Activated CD4-positive, alpha-beta T cell treated with anti-CD3 and anti-CD28 coated beads, Interleukin-2, amount 10 ng/mL, durations not matched to agents 7 days and 5 days (primary cell): ENCODE results near the gene PMEPA1. TPM values are rescaled to one million over a fixed set of nuclear protein-coding genes. Genes with fewer than 3 reads are reported as not detected.

Source experiments
- CTCF ChIA-PET: fragments of 350-600 bp; sonication (Branson Sonifier 250); formaldehyde crosslinking; loops from one replicate; lab custom pipeline; 2021; ENCODE audit warnings: antibody characterized with exemption; lab: Charles Lee
- POLR2A ChIA-PET: fragments of 350-600 bp; sonication (Branson Sonifier 250); formaldehyde crosslinking; loops from one replicate; lab custom pipeline; 2021; ENCODE audit warnings: antibody characterized with exemption; lab: Charles Lee
- DNase-seq: peaks from one replicate; pipeline ENCODE4 v3.0.0-alpha.2; 2020
- H3K27ac Mint-ChIP-seq: one replicate; pipeline ENCODE4 v1.8.0; 2021; ENCODE audit warnings: mild to moderate bottlenecking, moderate library complexity, mixed read lengths
- H3K27me3 Mint-ChIP-seq: one replicate; pipeline ENCODE4 v1.8.0; 2021; ENCODE audit warnings: mixed read lengths
- H3K36me3 Mint-ChIP-seq: one replicate; pipeline ENCODE4 v1.8.0; 2021; ENCODE audit warnings: low read depth, mixed read lengths
- H3K4me1 Mint-ChIP-seq: one replicate; pipeline ENCODE4 v1.8.0; 2021; ENCODE audit warnings: mixed read lengths
- H3K4me3 Mint-ChIP-seq: one replicate; pipeline ENCODE4 v1.8.0; 2021; ENCODE audit warnings: mild to moderate bottlenecking, moderate library complexity, mixed read lengths
- H3K9me3 Mint-ChIP-seq: one replicate; pipeline ENCODE4 v1.8.0; 2021; ENCODE audit warnings: mixed read lengths
- total RNA-seq, 2 experiments: library from RNA; stranded (reverse); gene quantifications; one replicate each; pipeline ENCODE4 v1.2.3, GENCODE V29; 2021

The PMEPA1 gene
- total RNA-seq, 2 experiments from 2014 or later = 0.72 to 1.1 TPM

GRCh38 chr20:57665589-57665971, 44.2 kb downstream of the PMEPA1 start:
- Mint-ChIP-seq H3K27ac (no peak overlapping the region), H3K36me3 (no peaks in the 10 kb centered on the region), H3K9me3 (no peaks in the 10 kb centered on the region), H3K4me3 (no peak overlapping the region), H3K4me1 (no peaks in the 10 kb centered on the region), H3K27me3 (no peaks in the 10 kb centered on the region)
- ChIA-PET CTCF (interaction anchor here (0.6 kb wide), 1 partner anchor 901 kb away, joined by 5 read pairs; no protein-coding TSS in a partner anchor), POLR2A (no interaction called here)
- DNase-seq = no peak

GRCh38 chr20:57664924-57665588, 44.8 kb downstream of the PMEPA1 start:
- Mint-ChIP-seq H3K4me3 (no peak overlapping the region), H3K4me1 (no peaks in the 10 kb centered on the region), H3K36me3 (no peaks in the 10 kb centered on the region), H3K27ac (no peak overlapping the region), H3K9me3 (no peaks in the 10 kb centered on the region), H3K27me3 (no peaks in the 10 kb centered on the region)
- no peak for DNase-seq
- CTCF ChIA-PET = interaction anchor here (0.6 kb wide), 1 partner anchor 902 kb away, joined by 5 read pairs; no protein-coding TSS in a partner anchor
- POLR2A ChIA-PET = no interaction called here

GRCh38 chr20:57664476-57664875, 45.3 kb downstream of the PMEPA1 start:
- CTCF ChIA-PET = no interaction called here
- H3K9me3 Mint-ChIP-seq = no peaks in the 10 kb centered on the region
- no peak for DNase-seq
- H3K4me3 Mint-ChIP-seq = no peak overlapping the region
- POLR2A ChIA-PET = no interaction called here
- H3K36me3 Mint-ChIP-seq = no peaks in the 10 kb centered on the region
- H3K4me1 Mint-ChIP-seq = no peaks in the 10 kb centered on the region
- H3K27ac Mint-ChIP-seq = no peak overlapping the region
- H3K27me3 Mint-ChIP-seq = no peaks in the 10 kb centered on the region

GRCh38 chr20:57663681-57664451, 45.9 kb downstream of the PMEPA1 start:
- POLR2A ChIA-PET = no interaction called here
- CTCF ChIA-PET = no interaction called here
- Mint-ChIP-seq H3K4me3 (no peak overlapping the region), H3K36me3 (no peaks in the 10 kb centered on the region), H3K27me3 (no peaks in the 10 kb centered on the region), H3K27ac (no peak overlapping the region), H3K4me1 (peaks cover 3% of the 10 kb centered on the region), H3K9me3 (no peaks in the 10 kb centered on the region)
- no peak for DNase-seq

- no peaks in the 10 kb centered on the region for H3K27me3 Mint-ChIP-seq
- POLR2A ChIA-PET = no interaction called here
- no peak for DNase-seq
- CTCF ChIA-PET = no interaction called here
- H3K9me3 Mint-ChIP-seq = peaks cover 1% of the 10 kb centered on the region
- no peak overlapping the region for H3K27ac Mint-ChIP-seq
- H3K4me3 Mint-ChIP-seq = no peak overlapping the region
- peaks cover 8% of the 10 kb centered on the region for H3K4me1 Mint-ChIP-seq
- H3K36me3 Mint-ChIP-seq = peaks cover under 1% of the 10 kb centered on the region
Measured at GRCh38 chr20:57663241-57663640, 46.6 kb downstream of the PMEPA1 start.

GRCh38 chr20:57662456-57663240, 47.2 kb downstream of the PMEPA1 start:
- H3K9me3 Mint-ChIP-seq = peaks cover 5% of the 10 kb centered on the region
- no peak overlapping the region for H3K4me3 Mint-ChIP-seq
- no peaks in the 10 kb centered on the region for H3K27me3 Mint-ChIP-seq
- ChIA-PET POLR2A (no interaction called here), CTCF (no interaction called here)
- H3K4me1 Mint-ChIP-seq = peaks cover 14% of the 10 kb centered on the region
- H3K27ac Mint-ChIP-seq = no peak overlapping the region
- H3K36me3 Mint-ChIP-seq = peaks cover 2% of the 10 kb centered on the region
- DNase-seq = no peak

- H3K4me1 Mint-ChIP-seq = peaks cover 20% of the 10 kb centered on the region
- H3K4me3 Mint-ChIP-seq = no peak overlapping the region
- H3K9me3 Mint-ChIP-seq = peaks cover 5% of the 10 kb centered on the region
- ChIA-PET POLR2A (no interaction called here), CTCF (no interaction called here)
- H3K36me3 Mint-ChIP-seq = peaks cover 2% of the 10 kb centered on the region
- H3K27ac Mint-ChIP-seq = no peak overlapping the region
- no peak for DNase-seq
- no peaks in the 10 kb centered on the region for H3K27me3 Mint-ChIP-seq
Measured at GRCh38 chr20:57661746-57662455, 47.9 kb downstream of the PMEPA1 start.

- H3K9me3 Mint-ChIP-seq = peaks cover 5% of the 10 kb centered on the region
- no peak for DNase-seq
- H3K27ac Mint-ChIP-seq = no peak overlapping the region
- H3K27me3 Mint-ChIP-seq = no peaks in the 10 kb centered on the region
- peaks cover 20% of the 10 kb centered on the region for H3K4me1 Mint-ChIP-seq
- no peak overlapping the region for H3K4me3 Mint-ChIP-seq
- CTCF ChIA-PET = no interaction called here
- peaks cover 2% of the 10 kb centered on the region for H3K36me3 Mint-ChIP-seq
- POLR2A ChIA-PET = no interaction called here
Measured at GRCh38 chr20:57660922-57661745, 48.7 kb downstream of the PMEPA1 start.

GRCh38 chr20:57660181-57660921, 49.5 kb downstream of the PMEPA1 start:
- Mint-ChIP-seq H3K27me3 (no peaks in the 10 kb centered on the region), H3K4me1 (peaks cover 20% of the 10 kb centered on the region), H3K36me3 (peaks cover 2% of the 10 kb centered on the region), H3K9me3 (peaks cover 5% of the 10 kb centered on the region), H3K27ac (no peak overlapping the region), H3K4me3 (no peak overlapping the region)
- ChIA-PET CTCF (no interaction called here), POLR2A (interaction anchor here (0.6 kb wide), 1 partner anchor 1601 kb away, joined by 5 read pairs; no protein-coding TSS in a partner anchor)
- no peak for DNase-seq

- H3K27ac Mint-ChIP-seq = no peak overlapping the region
- DNase-seq = no peak
- peaks cover 5% of the 10 kb centered on the region for H3K9me3 Mint-ChIP-seq
- CTCF ChIA-PET = interaction anchor here (1.4 kb wide), 1 partner anchor 21 kb away, joined by 3 read pairs; no protein-coding TSS in a partner anchor
- peaks cover 20% of the 10 kb centered on the region for H3K4me1 Mint-ChIP-seq
- POLR2A ChIA-PET = interaction anchor here (0.6 kb wide), 1 partner anchor 1601 kb away, joined by 5 read pairs; no protein-coding TSS in a partner anchor
- H3K36me3 Mint-ChIP-seq = peaks cover 2% of the 10 kb centered on the region
- no peak overlapping the region for H3K4me3 Mint-ChIP-seq
- H3K27me3 Mint-ChIP-seq = no peaks in the 10 kb centered on the region
Measured at GRCh38 chr20:57659517-57660180, 50.2 kb downstream of the PMEPA1 start.
